MM.1S (cell line): Measurements from ENCODE around the gene MEST.
"Not testable (repeated sequence)": the region's sequence is repeated elsewhere in the genome, so short reads cannot be mapped to it uniquely, and the experiment has no call there.

ENCODE experiments used
- EZH2 ChIP-seq: fragments of 300-600 bp; sonication (generic); optimal IDR thresholded peaks from 2 replicates; pipeline ENCODE3; 2017; ENCODE audit warnings: low read depth, mild to moderate bottlenecking, antibody characterized with exemption, low read length, mixed read lengths
- EZH2phosphoT487 ChIP-seq: fragments of 300-600 bp; sonication (generic); IDR thresholded peaks from 2 replicates; pipeline ENCODE4 v1.6.1; 2018; ENCODE audit warnings: antibody characterized with exemption, low read length
- TF ChIP-seq, protein P1 (sequence below): fragments of 300-600 bp; sonication (generic); IDR thresholded peaks from 2 replicates; pipeline ENCODE4 v1.5.1; 2016; ENCODE audit warnings: antibody characterized with exemption, low read length, mixed read lengths

- not testable (repeated sequence) for TF ChIP-seq EZH2, EZH2phosphoT487
- TF ChIP-seq, protein P1, sequence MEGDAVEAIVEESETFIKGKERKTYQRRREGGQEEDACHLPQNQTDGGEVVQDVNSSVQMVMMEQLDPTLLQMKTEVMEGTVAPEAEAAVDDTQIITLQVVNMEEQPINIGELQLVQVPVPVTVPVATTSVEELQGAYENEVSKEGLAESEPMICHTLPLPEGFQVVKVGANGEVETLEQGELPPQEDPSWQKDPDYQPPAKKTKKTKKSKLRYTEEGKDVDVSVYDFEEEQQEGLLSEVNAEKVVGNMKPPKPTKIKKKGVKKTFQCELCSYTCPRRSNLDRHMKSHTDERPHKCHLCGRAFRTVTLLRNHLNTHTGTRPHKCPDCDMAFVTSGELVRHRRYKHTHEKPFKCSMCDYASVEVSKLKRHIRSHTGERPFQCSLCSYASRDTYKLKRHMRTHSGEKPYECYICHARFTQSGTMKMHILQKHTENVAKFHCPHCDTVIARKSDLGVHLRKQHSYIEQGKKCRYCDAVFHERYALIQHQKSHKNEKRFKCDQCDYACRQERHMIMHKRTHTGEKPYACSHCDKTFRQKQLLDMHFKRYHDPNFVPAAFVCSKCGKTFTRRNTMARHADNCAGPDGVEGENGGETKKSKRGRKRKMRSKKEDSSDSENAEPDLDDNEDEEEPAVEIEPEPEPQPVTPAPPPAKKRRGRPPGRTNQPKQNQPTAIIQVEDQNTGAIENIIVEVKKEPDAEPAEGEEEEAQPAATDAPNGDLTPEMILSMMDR, result not testable (repeated sequence)
These were observed 36.0 kb downstream of the MEST start for GRCh38 chr7:130527752-130528355.
